H9 (cell line): ENCODE results near the gene TRPC4AP. TPM values are rescaled to one million over a fixed set of nuclear protein-coding genes. Genes with fewer than 3 reads are reported as not detected.
A peak's percentile ranks its signal among the peaks of the same experiment; 100 is the strongest.

ENCODE experiments used
- DNase-seq: peaks from one replicate; pipeline ENCODE4 v3.0.0-alpha.2; 2017
- H2AFZ ChIP-seq: one replicate; pipeline ENCODE4 v1.6.1; 2013; ENCODE audit warnings: mild to moderate bottlenecking, low read length, control low read depth, moderate library complexity
- H2AK5ac ChIP-seq: 2 replicates; pipeline ENCODE4 v1.6.1; 2013; ENCODE audit warnings: low read length, control low read depth, mixed read lengths; ENCODE audit not compliant: insufficient read length
- H2BK120ac ChIP-seq: one replicate; pipeline ENCODE4 v1.6.1; 2013; ENCODE audit warnings: low read depth, mild to moderate bottlenecking, low read length, control low read depth, inconsistent platforms; ENCODE audit not compliant: poor library complexity, severe bottlenecking
- H2BK12ac ChIP-seq: 2 replicates; pipeline ENCODE4 v1.6.1; 2013; ENCODE audit warnings: low read length, control low read depth, mixed read lengths, low read depth; ENCODE audit not compliant: insufficient read length
- H2BK15ac ChIP-seq: 2 replicates; pipeline ENCODE4 v1.6.1; 2013; ENCODE audit warnings: low read depth, low read length, control low read depth
- H2BK20ac ChIP-seq: one replicate; pipeline ENCODE4 v1.6.1; 2013; ENCODE audit warnings: low read depth, mild to moderate bottlenecking, low read length, control low read depth, inconsistent platforms; ENCODE audit not compliant: poor library complexity, severe bottlenecking
- H2BK5ac ChIP-seq: 2 replicates; pipeline ENCODE4 v1.6.1; 2013; ENCODE audit warnings: low read length, control low read depth, mixed read lengths; ENCODE audit not compliant: insufficient read length
- H3K14ac ChIP-seq: 2 replicates; pipeline ENCODE4 v1.6.1; 2013; ENCODE audit warnings: low read length, control low read depth; ENCODE audit not compliant: insufficient read depth
- H3K18ac ChIP-seq: 2 replicates; pipeline ENCODE4 v1.6.1; 2013; ENCODE audit warnings: low read depth, mild to moderate bottlenecking, mixed read lengths, low read length, control low read depth; ENCODE audit not compliant: insufficient read length
- H3K23ac ChIP-seq: 2 replicates; pipeline ENCODE4 v1.6.1; 2013; ENCODE audit warnings: low read length, control low read depth, mixed read lengths, low read depth; ENCODE audit not compliant: insufficient read length
- H3K23me2 ChIP-seq: 2 replicates; pipeline ENCODE4 v1.6.1; 2013; ENCODE audit warnings: low read depth, mild to moderate bottlenecking, mixed read lengths, low read length, control low read depth; ENCODE audit not compliant: insufficient read length, poor library complexity, severe bottlenecking
- H3K27ac ChIP-seq: 2 replicates; pipeline ENCODE4 v1.5.1; 2013; ENCODE audit warnings: low read length, control low read depth, mixed read lengths, low read depth; ENCODE audit not compliant: insufficient read length
- H3K27me3 ChIP-seq: 2 replicates; pipeline ENCODE4 v1.6.1; 2013; ENCODE audit warnings: low read length, control low read depth, inconsistent platforms; ENCODE audit not compliant: insufficient read depth
- H3K4ac ChIP-seq: 2 replicates; pipeline ENCODE4 v1.6.1; 2013; ENCODE audit warnings: low read depth, mild to moderate bottlenecking, control low read depth, inconsistent platforms, low read length, moderate library complexity
- H3K4me1 ChIP-seq: 2 replicates; pipeline ENCODE4 v1.6.1; 2013; ENCODE audit warnings: low read length, control low read depth, inconsistent platforms; ENCODE audit not compliant: insufficient read depth
- H3K4me2 ChIP-seq: 2 replicates; pipeline ENCODE4 v1.6.1; 2013; ENCODE audit warnings: low read length, control low read depth, mixed read lengths; ENCODE audit not compliant: insufficient read length, insufficient read depth
- H3K56ac ChIP-seq: 2 replicates; pipeline ENCODE4 v1.6.1; 2013; ENCODE audit warnings: low read depth, mild to moderate bottlenecking, mixed read lengths, low read length, control low read depth; ENCODE audit not compliant: insufficient read length
- H3K79me1 ChIP-seq: 2 replicates; pipeline ENCODE4 v1.6.1; 2013; ENCODE audit warnings: low read depth, mild to moderate bottlenecking, moderate library complexity, low read length, control low read depth, inconsistent platforms; ENCODE audit not compliant: insufficient read depth, poor library complexity, severe bottlenecking
- H3K79me2 ChIP-seq: 2 replicates; pipeline ENCODE4 v1.6.1; 2013; ENCODE audit warnings: low read length, control low read depth, inconsistent platforms; ENCODE audit not compliant: insufficient read depth
- H3K9ac ChIP-seq: 2 replicates; pipeline ENCODE4 v1.6.1; 2013; ENCODE audit warnings: low read length, control low read depth, mixed read lengths; ENCODE audit not compliant: insufficient read length; ENCODE audit errors: extremely low read depth
- H3K9me3 ChIP-seq: one replicate; pipeline ENCODE4 v1.6.1; 2013; ENCODE audit warnings: low read depth, low read length, inconsistent platforms; ENCODE audit not compliant: control insufficient read depth
- H3T11ph ChIP-seq: one replicate; pipeline ENCODE4 v1.6.1; 2013; ENCODE audit warnings: mild to moderate bottlenecking, low read length, control low read depth, inconsistent platforms
- H4K20me1 ChIP-seq: one replicate; pipeline ENCODE4 v1.6.1; 2013; ENCODE audit not compliant: control insufficient read depth, insufficient read length, insufficient read depth
- H4K5ac ChIP-seq: 2 replicates; pipeline ENCODE4 v1.6.1; 2013; ENCODE audit warnings: low read depth, mild to moderate bottlenecking, mixed read lengths, low read length, control low read depth; ENCODE audit not compliant: insufficient read length
- H4K8ac ChIP-seq: replicated peaks from 2 replicates; pipeline ENCODE4 v1.6.1; 2013; ENCODE audit warnings: low read length, control low read depth, mixed read lengths, low read depth; ENCODE audit not compliant: insufficient read length
- H4K91ac ChIP-seq: 2 replicates; pipeline ENCODE4 v1.6.1; 2013; ENCODE audit warnings: low read depth, mild to moderate bottlenecking, moderate library complexity, mixed read lengths, low read length, control low read depth; ENCODE audit not compliant: insufficient read length
- H3K27ac Mint-ChIP-seq, 3 experiments: 2 replicates in 2 of 3; 3 replicates in 1 of 3; pipeline ENCODE4 v1.8.0; 2020 to 2021; ENCODE audit warnings: mixed read lengths in 3 of 3, mild to moderate bottlenecking in 1 of 3, moderate library complexity in 1 of 3
- H3K27me3 Mint-ChIP-seq: 2 replicates; pipeline ENCODE4 v1.8.0; 2021; ENCODE audit warnings: low read depth, mild to moderate bottlenecking, moderate library complexity, mixed read lengths
- H3K36me3 Mint-ChIP-seq, 3 experiments: 2 replicates in 2 of 3; 3 replicates in 1 of 3; pipeline ENCODE4 v1.8.0; 2020 to 2021; ENCODE audit warnings: low read depth in 3 of 3, mixed read lengths in 3 of 3; ENCODE audit not compliant: insufficient read depth in 1 of 3
- H3K4me1 Mint-ChIP-seq, 2 experiments: 2 replicates each; pipeline ENCODE4 v1.8.0; 2020; ENCODE audit warnings: mixed read lengths in 2 of 2
- H3K4me3 Mint-ChIP-seq, 2 experiments: 2 replicates in 1 of 2; 3 replicates in 1 of 2; pipeline ENCODE4 v1.8.0; 2020 to 2021; ENCODE audit warnings: mild to moderate bottlenecking in 2 of 2, mixed read lengths in 2 of 2, moderate library complexity in 1 of 2
- H3K9me3 Mint-ChIP-seq, 2 experiments: 2 replicates in 1 of 2; 3 replicates in 1 of 2; pipeline ENCODE4 v1.8.0; 2020; ENCODE audit warnings: mild to moderate bottlenecking in 2 of 2, mixed read lengths in 2 of 2, moderate library complexity in 1 of 2
- WGBS: extraction: QIAGEN DNeasy Blood & Tissue Kit; methylation state at CpG from one replicate; pipeline ENCODE4 v1.1.7; 2013; ENCODE audit warnings: missing lambda C conversion rate, low lambda C conversion rate, mixed read lengths; ENCODE audit not compliant: insufficient read length; ENCODE audit errors: extremely low coverage; 5-methylcytosine and 5-hydroxymethylcytosine counted together
- total RNA-seq: library from RNA; stranded (reverse); gene quantifications from 2 replicates; pipeline ENCODE4 v1.2.1, GENCODE V29; 2021
- TF ChIP-seq, protein P1 (sequence below): fragments of 200-600 bp; sonication (generic); conservative IDR thresholded peaks from 3 replicates; pipeline ENCODE4 v1.8.0; 2021; ENCODE audit warnings: antibody characterized with exemption, mild to moderate bottlenecking

Gene TRPC4AP
- total RNA-seq, 1 experiment from 2014 or later = 93.9 TPM

DNA sequence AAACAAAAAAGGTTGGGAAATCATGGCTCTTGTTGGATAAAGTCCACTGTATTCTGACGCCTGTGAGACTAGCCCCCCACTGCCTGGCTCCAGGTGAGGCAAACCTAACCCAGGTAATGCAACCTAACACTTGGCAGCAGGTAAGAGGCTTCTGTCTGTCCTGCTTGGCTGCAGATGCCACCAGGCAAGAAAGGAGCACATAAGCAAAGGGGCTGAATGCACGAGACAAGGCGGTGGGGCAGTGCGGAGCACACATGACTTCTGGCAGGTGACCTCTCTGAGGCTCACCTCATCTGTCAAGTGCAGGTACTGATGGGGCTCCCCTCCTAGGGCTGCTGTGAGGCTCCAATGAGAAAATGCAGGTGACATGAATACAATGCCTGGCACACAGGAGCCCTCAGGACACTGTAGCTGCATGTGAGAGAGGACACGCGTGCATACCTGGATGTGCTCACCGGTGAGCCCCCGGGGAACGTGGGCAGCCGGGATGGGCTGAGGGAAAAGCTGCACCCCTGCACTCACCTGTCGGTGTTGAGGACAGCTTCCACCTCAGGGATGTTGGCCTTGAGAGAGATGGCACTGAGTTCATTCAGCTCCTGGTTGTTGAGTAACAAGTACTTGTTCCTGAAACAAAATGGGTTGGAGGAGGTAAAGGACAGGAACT is 82.8 kb downstream of the TRPC4AP start:
- H3K79me1 ChIP-seq = no peaks in the 10 kb centered on the region
- DNase-seq = peak; percentile 15
- no peak overlapping the region for H2BK5ac ChIP-seq
- peaks cover 43 to 99% (median 90%) of the 10 kb centered on the region in 3 experiments for H3K36me3 Mint-ChIP-seq
- H3K27me3 ChIP-seq = no peaks in the 10 kb centered on the region
- H3K9ac ChIP-seq = no peak overlapping the region
- H3K27me3 Mint-ChIP-seq = no peaks in the 10 kb centered on the region
- H3K14ac ChIP-seq = no peak overlapping the region
- H4K5ac ChIP-seq = no peak overlapping the region
- H2AK5ac ChIP-seq = no peak overlapping the region
- no peaks in the 10 kb centered on the region for H4K20me1 ChIP-seq
- no peak overlapping the region for H3K4me3 Mint-ChIP-seq
- H3K56ac ChIP-seq = no peak overlapping the region
- H4K91ac ChIP-seq = no peak overlapping the region
- peaks cover 0 to 4% of the 10 kb centered on the region in 2 experiments; a peak in 1 of 4 replicates for H3K4me1 Mint-ChIP-seq
- H3T11ph ChIP-seq = no peak overlapping the region
- no peaks in the 10 kb centered on the region for H3K9me3 ChIP-seq
- H3K4me2 ChIP-seq = no peak overlapping the region
- no peak overlapping the region for H3K27ac Mint-ChIP-seq
- TF ChIP-seq, protein P1, sequence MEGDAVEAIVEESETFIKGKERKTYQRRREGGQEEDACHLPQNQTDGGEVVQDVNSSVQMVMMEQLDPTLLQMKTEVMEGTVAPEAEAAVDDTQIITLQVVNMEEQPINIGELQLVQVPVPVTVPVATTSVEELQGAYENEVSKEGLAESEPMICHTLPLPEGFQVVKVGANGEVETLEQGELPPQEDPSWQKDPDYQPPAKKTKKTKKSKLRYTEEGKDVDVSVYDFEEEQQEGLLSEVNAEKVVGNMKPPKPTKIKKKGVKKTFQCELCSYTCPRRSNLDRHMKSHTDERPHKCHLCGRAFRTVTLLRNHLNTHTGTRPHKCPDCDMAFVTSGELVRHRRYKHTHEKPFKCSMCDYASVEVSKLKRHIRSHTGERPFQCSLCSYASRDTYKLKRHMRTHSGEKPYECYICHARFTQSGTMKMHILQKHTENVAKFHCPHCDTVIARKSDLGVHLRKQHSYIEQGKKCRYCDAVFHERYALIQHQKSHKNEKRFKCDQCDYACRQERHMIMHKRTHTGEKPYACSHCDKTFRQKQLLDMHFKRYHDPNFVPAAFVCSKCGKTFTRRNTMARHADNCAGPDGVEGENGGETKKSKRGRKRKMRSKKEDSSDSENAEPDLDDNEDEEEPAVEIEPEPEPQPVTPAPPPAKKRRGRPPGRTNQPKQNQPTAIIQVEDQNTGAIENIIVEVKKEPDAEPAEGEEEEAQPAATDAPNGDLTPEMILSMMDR = no peak
- H2BK120ac ChIP-seq = no peak overlapping the region
- no peaks in the 10 kb centered on the region for H3K79me2 ChIP-seq
- no peak overlapping the region for H3K4ac ChIP-seq
- H2BK12ac ChIP-seq = no peak overlapping the region
- H3K18ac ChIP-seq = no peak overlapping the region
- no peak overlapping the region for H4K8ac ChIP-seq
- H3K4me1 ChIP-seq = no peaks in the 10 kb centered on the region
- H2BK15ac ChIP-seq = no peak overlapping the region
- no peak overlapping the region for H2AFZ ChIP-seq
- no peak overlapping the region for H3K27ac ChIP-seq
- no peak overlapping the region for H2BK20ac ChIP-seq
- WGBS = no CpG with 5 or more reads among the region's 11 CpGs
- no peaks in the 10 kb centered on the region for H3K9me3 Mint-ChIP-seq
- H3K23me2 ChIP-seq = no peaks in the 10 kb centered on the region
- H3K23ac ChIP-seq = no peak overlapping the region
